HG03460 (cell line): Measurements from ENCODE around the gene SAXO2.
"Not testable (repeated sequence)": the region's sequence is repeated elsewhere in the genome, so short reads cannot be mapped to it uniquely, and the experiment has no call there.

Experiments used
- ATAC-seq: cut with Tn5 transposase; IDR thresholded peaks from one replicate; pipeline ENCODE4 v1.9.1; 2021; ENCODE audit not compliant: unreplicated experiment

SAXO2 gene, protein sequence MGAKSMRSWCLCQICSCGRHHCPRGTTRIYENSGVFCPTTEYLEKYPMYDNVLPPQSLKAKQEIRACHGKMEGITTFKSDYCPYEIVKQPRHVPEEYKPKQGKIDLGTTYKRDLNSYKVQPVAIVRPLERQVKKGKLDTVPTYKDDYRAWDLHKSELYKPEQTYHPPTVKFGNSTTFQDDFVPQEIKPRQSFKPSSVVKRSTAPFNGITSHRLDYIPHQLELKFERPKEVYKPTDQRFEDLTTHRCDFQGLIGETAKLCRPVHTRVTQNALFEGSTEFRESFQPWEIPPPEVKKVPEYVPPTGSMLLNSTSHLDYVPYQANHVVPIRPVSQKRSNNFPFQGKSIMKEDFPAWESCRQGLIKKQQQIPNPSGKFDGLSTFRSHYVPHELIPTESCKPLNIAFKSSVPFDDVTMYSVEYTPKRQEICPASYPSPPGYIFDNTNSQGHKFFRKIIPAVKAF

DNA sequence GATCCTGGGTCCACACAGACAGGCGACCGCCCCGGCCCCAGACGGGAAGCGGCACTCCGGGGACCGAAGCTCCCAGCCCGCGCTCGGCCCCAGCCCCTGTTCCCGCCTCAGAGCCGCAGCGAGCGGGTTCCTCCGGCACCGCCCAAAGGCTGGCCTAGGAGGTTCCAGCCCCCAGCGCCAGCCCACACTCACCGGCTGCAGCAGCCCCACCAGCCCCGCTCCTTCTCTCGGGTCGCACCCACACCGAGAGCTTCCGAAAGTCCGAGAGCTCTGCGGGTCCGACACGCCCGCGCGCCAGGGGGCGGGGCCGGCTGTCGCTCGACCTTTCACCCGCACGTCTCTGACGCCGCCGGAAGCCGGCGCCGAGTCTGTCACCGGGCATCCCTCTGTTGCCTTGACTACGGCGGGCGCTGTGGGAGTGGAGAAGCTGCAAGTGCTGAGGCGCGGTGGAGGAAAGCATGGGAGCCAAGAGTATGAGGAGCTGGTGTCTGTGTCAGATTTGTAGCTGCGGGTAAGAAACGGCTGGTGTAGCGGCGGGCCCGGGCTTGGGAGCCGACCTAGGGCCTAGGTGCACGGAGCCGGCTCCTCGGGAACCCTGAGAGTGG is at the start of gene SAXO2, which contains the start of gene EFL1:
SAXO2 (plus strand) TSS at position 397 of the 605 bp plus-strand sequence; CDS start at position 459, 62 bp downstream.
EFL1 (minus strand) TSS at position 313 of the 605 bp plus-strand sequence. CDS start 956 bp downstream, outside the sequence.
- peak; percentile 96 for ATAC-seq

DNA sequence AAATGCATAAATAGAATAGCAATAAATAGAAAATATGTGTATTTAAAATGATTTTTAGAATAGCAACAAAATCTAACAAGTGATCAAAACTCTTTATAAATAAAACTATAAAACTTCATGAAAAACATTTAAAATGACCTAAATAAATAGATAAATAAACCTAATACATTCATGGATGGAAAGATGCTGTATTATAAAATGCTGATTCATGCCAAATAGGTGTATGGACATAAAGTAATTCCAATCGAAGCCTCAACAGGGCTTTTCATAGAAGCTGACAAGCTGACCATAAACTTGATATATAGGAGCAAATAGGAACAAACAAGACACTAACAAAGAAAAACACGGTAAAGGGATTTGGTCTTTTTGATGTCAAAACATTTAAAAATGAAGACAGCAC is 46.5 kb upstream of the SAXO2 start:
- not testable (repeated sequence) for ATAC-seq

DNA sequence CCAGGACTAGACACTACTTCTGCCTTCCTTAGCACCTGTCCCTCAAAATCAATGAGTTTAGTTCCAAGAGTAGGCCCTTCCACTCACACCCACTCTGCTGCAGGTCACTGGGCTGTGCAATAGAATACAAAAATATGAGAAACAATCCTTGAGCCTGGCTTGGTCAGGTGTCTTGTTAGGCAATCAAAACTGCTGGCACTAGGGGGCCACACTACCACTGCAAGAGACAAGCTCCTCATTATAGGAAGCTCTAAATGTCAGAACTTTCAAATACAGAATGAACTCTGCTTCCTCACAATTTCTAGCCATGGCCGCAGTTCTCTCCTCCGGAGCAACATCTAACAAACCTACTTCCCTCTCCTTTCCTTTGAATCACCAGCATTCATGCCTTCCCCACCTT is 41.1 kb upstream of the SAXO2 start:
- ATAC-seq, result not testable (repeated sequence)

- ATAC-seq, result no peak
Observed at GRCh38 chr15:82228750-82229149, 33.9 kb upstream of the SAXO2 start.

DNA sequence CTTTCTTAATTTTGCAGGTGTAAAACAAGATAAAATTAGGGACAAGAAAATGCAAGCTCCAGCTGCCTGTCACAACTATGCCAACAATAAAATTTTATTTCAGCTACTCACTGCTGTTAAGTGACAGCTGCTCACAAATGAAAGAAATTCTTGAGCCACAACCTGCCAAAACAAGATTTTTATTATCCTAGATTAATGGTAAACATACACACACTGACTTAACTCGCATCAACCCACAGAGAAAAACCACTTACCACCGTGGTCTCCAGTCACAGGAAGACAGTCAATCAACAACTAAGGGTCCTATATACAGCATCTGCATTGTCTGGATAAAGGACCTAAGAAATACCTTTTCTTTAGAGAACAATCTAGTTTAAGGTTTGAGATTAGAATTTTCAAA is 31.4 kb upstream of the SAXO2 start:
- ATAC-seq, result no peak

GRCh38 chr15:82231842-82232241 is 30.8 kb upstream of the SAXO2 start:
- no peak for ATAC-seq

- not testable (repeated sequence) for ATAC-seq
Observed at GRCh38 chr15:82237944-82238534, 24.6 kb upstream of the SAXO2 start.

GRCh38 chr15:82239685-82240391 is 22.8 kb upstream of the SAXO2 start:
- no peak for ATAC-seq

GRCh38 chr15:82241836-82242499 is 20.6 kb upstream of the SAXO2 start:
- ATAC-seq, result not testable (repeated sequence)

GRCh38 chr15:82243644-82244043 is 19.0 kb upstream of the SAXO2 start:
- not testable (repeated sequence) for ATAC-seq

GRCh38 chr15:82245956-82246355 is 16.7 kb upstream of the SAXO2 start:
- ATAC-seq, result not testable (repeated sequence)

GRCh38 chr15:82248261-82248660 is 14.4 kb upstream of the SAXO2 start:
- not testable (repeated sequence) for ATAC-seq

DNA sequence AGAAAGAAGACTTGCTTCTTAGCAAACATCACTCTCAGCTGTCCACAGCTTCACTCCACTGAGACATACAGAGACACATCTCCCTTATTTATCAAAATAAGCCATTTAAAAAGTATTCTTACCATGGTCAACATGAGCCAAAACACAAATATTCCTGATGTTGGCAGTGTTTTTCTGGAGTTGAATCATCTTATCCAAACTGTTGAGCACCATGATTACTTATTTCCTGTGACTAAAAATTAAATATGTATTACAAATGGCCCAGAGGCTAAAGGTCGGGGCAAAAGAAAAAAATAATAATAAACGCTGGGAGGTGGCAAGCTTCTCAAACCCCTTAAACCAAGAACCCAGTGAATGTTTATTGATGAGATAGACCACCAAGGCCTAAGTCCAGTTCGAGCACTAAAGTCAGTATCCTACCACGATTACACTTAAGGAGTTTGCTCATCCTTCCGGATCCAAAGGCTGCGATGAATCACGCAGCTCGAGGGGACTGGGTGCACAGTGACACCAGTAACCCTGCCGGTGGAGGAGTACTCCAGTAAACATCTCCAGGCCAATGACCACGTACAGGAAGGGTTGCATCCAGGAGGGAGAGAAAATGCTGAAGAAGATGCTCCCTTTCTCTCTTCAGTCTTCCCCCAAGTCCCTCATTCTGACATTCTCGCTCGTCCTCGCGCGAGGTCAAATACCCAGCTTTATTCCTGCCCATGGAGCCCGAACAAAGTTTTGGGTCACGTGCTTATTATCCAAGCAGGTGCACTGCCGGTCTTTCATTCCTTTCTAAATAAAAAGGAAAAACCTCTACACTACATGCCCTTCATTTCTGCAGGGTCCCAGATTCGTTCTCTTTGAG is 824 bp upstream of the SAXO2 start:
- ATAC-seq, result peak; percentile 24

GRCh38 chr15:82263350-82263749 is 732 bp downstream of the SAXO2 start:
- no peak for ATAC-seq

DNA sequence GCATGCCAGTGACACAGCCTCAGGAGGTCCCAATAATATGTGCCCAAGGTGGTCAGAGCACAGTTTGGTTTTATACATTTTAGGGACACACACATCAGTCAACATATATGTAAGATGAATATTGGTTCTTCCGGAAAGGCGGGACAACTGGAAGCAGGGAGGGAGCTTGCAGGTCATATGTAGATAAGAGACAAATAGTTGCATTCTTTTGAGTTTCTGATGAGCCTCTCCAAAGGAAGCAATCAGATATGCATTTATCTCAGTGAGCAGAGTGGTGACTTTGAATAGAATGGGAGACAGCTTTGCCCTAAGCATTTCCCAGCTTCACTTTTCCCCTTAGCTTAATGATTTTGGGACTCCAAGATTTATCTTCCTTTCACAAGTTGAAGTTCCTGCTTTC is 4.5 kb downstream of the SAXO2 start:
- not testable (repeated sequence) for ATAC-seq

DNA sequence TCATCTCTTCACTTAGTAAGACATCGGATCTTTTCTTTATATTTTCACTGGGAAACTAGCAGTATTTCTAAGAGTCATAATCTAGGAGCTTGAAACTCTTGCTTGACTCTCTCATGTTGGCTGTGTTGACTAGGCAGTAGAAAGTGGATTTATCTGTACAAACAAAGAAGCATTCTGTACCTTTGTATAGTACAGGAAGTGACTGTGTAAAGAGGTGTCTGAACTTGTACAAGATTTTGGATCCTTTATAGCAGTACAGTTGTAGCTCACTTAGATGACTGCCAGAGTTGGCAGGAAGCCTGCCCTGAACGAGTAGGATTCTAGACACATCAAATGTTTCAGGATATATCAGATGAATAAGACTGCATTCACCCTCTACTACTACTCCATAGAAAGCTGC is 5.8 kb downstream of the SAXO2 start:
- not testable (repeated sequence) for ATAC-seq

GRCh38 chr15:82272154-82272553 is 9.5 kb downstream of the SAXO2 start:
- no peak for ATAC-seq

- ATAC-seq, result no peak
Observed at GRCh38 chr15:82275410-82275809, 12.8 kb downstream of the SAXO2 start.

- not testable (repeated sequence) for ATAC-seq
Observed at GRCh38 chr15:82281276-82281675, 18.7 kb downstream of the SAXO2 start.

- ATAC-seq, result not testable (repeated sequence)
Observed at GRCh38 chr15:82282386-82282785, 19.8 kb downstream of the SAXO2 start.
